ENCODE measurements around the gene RRAGC.

RRAGC gene

GRCh38 chr1:38791164-38791515 is 68.4 kb downstream of the RRAGC start:
- TF ChIP-seq, protein P1, sequence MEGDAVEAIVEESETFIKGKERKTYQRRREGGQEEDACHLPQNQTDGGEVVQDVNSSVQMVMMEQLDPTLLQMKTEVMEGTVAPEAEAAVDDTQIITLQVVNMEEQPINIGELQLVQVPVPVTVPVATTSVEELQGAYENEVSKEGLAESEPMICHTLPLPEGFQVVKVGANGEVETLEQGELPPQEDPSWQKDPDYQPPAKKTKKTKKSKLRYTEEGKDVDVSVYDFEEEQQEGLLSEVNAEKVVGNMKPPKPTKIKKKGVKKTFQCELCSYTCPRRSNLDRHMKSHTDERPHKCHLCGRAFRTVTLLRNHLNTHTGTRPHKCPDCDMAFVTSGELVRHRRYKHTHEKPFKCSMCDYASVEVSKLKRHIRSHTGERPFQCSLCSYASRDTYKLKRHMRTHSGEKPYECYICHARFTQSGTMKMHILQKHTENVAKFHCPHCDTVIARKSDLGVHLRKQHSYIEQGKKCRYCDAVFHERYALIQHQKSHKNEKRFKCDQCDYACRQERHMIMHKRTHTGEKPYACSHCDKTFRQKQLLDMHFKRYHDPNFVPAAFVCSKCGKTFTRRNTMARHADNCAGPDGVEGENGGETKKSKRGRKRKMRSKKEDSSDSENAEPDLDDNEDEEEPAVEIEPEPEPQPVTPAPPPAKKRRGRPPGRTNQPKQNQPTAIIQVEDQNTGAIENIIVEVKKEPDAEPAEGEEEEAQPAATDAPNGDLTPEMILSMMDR (IDR thresholded peaks at IDR 0.05) = no peak

DNA sequence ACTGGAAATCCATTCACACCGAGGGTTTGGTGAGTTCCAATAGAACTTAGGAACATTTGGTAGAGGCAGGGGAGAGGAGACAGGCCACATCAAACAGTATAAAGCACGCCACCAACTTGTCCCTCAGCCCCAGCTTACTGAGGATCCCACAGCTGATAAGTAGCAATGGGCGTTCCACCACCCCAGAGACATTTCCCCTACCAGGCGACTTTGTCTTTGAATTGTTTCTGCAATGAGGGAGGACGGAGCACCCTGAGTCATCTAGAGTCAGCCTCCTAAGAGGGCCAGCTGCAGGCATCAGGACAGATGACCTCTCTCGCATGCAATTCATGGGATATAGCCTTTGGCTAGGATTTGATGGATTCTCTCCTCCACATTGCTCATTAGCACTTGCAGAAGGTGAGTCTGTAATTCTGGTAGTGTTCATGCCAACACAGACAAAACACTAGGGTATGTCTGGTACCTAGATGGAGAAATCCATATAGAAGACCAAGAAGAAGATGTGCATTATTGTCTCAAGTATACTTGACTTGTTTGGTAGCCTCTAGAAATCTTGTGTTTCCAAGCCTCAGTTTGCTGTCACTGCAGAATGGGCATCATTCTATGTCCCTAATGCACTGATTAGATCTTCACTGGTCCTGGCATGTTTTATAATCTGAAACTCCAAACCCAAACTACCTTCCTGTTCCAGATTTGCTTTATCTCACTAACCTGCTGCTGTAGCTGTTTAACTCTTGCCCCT is 69.0 kb downstream of the RRAGC start:
- TF ChIP-seq, protein P1 (IDR thresholded peaks at IDR 0.05) = no peak

- TF ChIP-seq, protein P1 (IDR thresholded peaks at IDR 0.05) = no peak
Observed at GRCh38 chr1:38789498-38790169, 69.9 kb downstream of the RRAGC start.

GRCh38 chr1:38788341-38789336 is 70.9 kb downstream of the RRAGC start:
- TF ChIP-seq, protein P1 (IDR thresholded peaks at IDR 0.05) = no peak
